ENCODE data around the gene FAM174C. TPM values are rescaled to one million over a fixed set of nuclear protein-coding genes. Genes with fewer than 3 reads are reported as not detected.

FAM174C gene
- polyA plus RNA-seq (2011; rRNA removed) (16.6 and 29.1 TPM in 2 replicates), polyA minus RNA-seq (2011; rRNA and poly(A)+ RNA removed) (3.8 and 4.7 TPM in 2 replicates)

- TF ChIP-seq CTCF (IDR thresholded peaks at IDR 0.05; ENCODE audit: low read depth, low read length), result no peak
- Histone ChIP-seq H3K27me3 (ENCODE audit: control insufficient read depth, insufficient read depth, low read length) (no peaks in the 10 kb centered on the region), H3K4me3 (ENCODE audit: low read depth, low read length) (peak within 1 kb of the TSS; percentile 75), H3K9me3 (ENCODE audit: control insufficient read depth, insufficient read depth, low read length) (peaks cover 12% of the 10 kb centered on the region; the same call in 1 of the 2 replicates), H3K27ac (ENCODE audit: low read depth, low read length) (peak within 1 kb of the TSS; percentile 91)
- ChIA-PET CTCF (no interaction called here), POLR2A (interaction anchor here (0.5 to 1.3 kb wide), 8 partner anchors 9 to 133 kb away, joined by 3 to 13 read pairs (median 4); no protein-coding TSS in a partner anchor)
- DNase-seq (ENCODE audit: low read depth, low spot score), result peak; percentile 90
Observed at GRCh38 chr19:1275260-1275975, at the start of gene FAM174C. Gene FAM174C (plus strand): TSS chr19:1275530. CDS start chr19:1275550, 20 bp downstream.

GRCh38 chr19:1226227-1226518, 49.2 kb upstream of the FAM174C start:
- ChIA-PET POLR2A (no interaction called here), CTCF (no interaction called here)
- Histone ChIP-seq H3K4me3 (ENCODE audit: low read depth, low read length) (no peak overlapping the region), H3K9me3 (ENCODE audit: control insufficient read depth, insufficient read depth, low read length) (no peaks in the 10 kb centered on the region; the same call in 1 of the 2 replicates), H3K27me3 (ENCODE audit: control insufficient read depth, insufficient read depth, low read length) (no peaks in the 10 kb centered on the region), H3K27ac (ENCODE audit: low read depth, low read length) (no peak overlapping the region)
- no peak for DNase-seq (ENCODE audit: low read depth, low spot score)
- TF ChIP-seq CTCF (IDR thresholded peaks at IDR 0.05; ENCODE audit: low read depth, low read length), result no peak

GRCh38 chr19:1226522-1227303, 48.6 kb upstream of the FAM174C start:
- no peak overlapping the region for H3K4me3 ChIP-seq (ENCODE audit: low read depth, low read length)
- H3K27ac ChIP-seq (ENCODE audit: low read depth, low read length), result no peak overlapping the region
- TF ChIP-seq CTCF (IDR thresholded peaks at IDR 0.05; ENCODE audit: low read depth, low read length), result no peak
- ChIA-PET POLR2A (no interaction called here), CTCF (no interaction called here)
- H3K27me3 ChIP-seq (ENCODE audit: control insufficient read depth, insufficient read depth, low read length), result no peaks in the 10 kb centered on the region
- DNase-seq (ENCODE audit: low read depth, low spot score), result no peak
- H3K9me3 ChIP-seq (ENCODE audit: control insufficient read depth, insufficient read depth, low read length), result no peaks in the 10 kb centered on the region; the same call in 1 of the 2 replicates

- no peak overlapping the region for H3K4me3 ChIP-seq (ENCODE audit: low read depth, low read length)
- no peaks in the 10 kb centered on the region for H3K27me3 ChIP-seq (ENCODE audit: control insufficient read depth, insufficient read depth, low read length)
- CTCF ChIA-PET, result interaction anchor here (0.6 kb wide), 1 partner anchor 217 kb away, joined by 3 read pairs; no protein-coding TSS in a partner anchor
- DNase-seq (ENCODE audit: low read depth, low spot score), result no peak
- POLR2A ChIA-PET, result interaction anchor here (0.6 kb wide), 2 partner anchors 17 to 48 kb away, joined by 3 to 4 read pairs; no protein-coding TSS in a partner anchor
- H3K9me3 ChIP-seq (ENCODE audit: control insufficient read depth, insufficient read depth, low read length), result no peaks in the 10 kb centered on the region; the same call in 1 of the 2 replicates
- H3K27ac ChIP-seq (ENCODE audit: low read depth, low read length), result no peak overlapping the region
- no peak for TF ChIP-seq CTCF (IDR thresholded peaks at IDR 0.05; ENCODE audit: low read depth, low read length)
Observed at GRCh38 chr19:1227304-1228054, 47.9 kb upstream of the FAM174C start.
